ENCODE results near the gene ACTL10.

Gene ACTL10

DNA sequence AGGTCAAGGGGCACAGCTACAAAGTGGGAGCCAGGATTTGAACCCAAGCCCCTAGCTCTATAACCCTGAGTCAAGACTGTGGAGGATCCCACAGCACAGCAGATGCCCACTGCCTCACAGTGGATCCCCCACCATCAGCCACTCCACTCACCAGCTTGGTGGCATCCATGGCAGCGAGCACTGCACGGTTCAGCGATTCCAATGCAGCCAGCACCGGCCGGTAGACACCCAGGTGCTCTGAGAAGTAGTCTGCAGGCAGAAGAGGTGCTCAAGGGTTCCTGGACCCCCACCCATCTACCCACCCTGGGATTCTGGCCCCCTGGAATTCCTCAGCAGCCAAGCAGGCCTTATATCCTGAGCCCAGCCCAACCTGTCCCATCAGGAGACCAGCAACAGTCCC lies 2.5 kb downstream of the ACTL10 start:
- H3K4me3 ChIP-seq (ENCODE audit: low read depth, low read length) = no peak overlapping the region

DNA sequence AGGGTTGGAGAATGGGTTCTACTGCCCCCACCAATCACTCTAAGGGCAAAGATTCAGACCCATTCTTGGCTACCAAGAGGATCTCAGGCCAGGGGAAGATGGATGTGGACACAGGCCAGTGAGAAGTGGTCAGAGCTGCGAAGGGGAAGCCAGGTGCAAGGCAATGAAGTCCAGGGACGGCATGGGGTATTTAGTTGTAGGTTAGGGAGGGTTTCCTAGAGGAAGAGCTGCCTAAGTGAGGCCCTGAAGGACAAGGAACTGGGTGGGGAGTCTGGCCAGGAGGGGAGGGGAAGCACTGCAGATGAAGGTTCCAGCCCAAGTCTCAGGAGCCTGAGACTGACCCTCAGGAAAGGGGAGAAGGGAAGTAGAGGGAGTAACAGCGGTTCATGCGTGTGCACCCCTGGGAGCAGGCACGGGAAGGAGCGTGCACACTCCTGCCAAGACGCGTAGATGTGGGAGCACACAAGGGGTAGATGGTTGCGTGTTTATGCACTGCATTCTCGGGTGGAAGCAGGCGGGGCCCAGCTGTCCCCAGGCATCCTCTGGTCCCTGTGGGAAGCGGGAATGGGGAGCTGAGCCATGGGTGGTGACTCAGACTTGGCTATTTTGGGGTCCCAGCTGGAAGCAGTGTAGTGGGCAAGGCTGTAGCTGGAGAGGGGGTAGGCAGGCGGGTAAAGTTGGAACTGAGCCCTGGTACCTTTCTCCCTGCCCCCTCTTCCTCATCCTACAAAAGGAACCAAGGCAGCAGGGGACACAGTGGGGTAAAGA lies 3.3 kb downstream of the ACTL10 start:
- no peak for TF ChIP-seq POLR2A (IDR thresholded peaks at IDR 0.05; ENCODE audit: extremely low read depth, insufficient read length)
- H3K4me3 ChIP-seq (ENCODE audit: low read depth, low read length) = no peak overlapping the region
- no peak for DNase-seq (ENCODE audit: low read depth)

More for the DNA sequence above, 2.5 kb downstream of the ACTL10 start:
- TF ChIP-seq MYC (IDR thresholded peaks at IDR 0.05; ENCODE audit: low read depth, low read length) = no peak
- TF ChIP-seq, protein P1, sequence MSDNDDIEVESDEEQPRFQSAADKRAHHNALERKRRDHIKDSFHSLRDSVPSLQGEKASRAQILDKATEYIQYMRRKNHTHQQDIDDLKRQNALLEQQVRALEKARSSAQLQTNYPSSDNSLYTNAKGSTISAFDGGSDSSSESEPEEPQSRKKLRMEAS (IDR thresholded peaks at IDR 0.05; ENCODE audit: low read depth, low read length) = no peak
- TF ChIP-seq POLR2A (IDR thresholded peaks at IDR 0.05; ENCODE audit: extremely low read depth, insufficient read length) = no peak
- TF ChIP-seq, protein P2, sequence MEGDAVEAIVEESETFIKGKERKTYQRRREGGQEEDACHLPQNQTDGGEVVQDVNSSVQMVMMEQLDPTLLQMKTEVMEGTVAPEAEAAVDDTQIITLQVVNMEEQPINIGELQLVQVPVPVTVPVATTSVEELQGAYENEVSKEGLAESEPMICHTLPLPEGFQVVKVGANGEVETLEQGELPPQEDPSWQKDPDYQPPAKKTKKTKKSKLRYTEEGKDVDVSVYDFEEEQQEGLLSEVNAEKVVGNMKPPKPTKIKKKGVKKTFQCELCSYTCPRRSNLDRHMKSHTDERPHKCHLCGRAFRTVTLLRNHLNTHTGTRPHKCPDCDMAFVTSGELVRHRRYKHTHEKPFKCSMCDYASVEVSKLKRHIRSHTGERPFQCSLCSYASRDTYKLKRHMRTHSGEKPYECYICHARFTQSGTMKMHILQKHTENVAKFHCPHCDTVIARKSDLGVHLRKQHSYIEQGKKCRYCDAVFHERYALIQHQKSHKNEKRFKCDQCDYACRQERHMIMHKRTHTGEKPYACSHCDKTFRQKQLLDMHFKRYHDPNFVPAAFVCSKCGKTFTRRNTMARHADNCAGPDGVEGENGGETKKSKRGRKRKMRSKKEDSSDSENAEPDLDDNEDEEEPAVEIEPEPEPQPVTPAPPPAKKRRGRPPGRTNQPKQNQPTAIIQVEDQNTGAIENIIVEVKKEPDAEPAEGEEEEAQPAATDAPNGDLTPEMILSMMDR (IDR thresholded peaks at IDR 0.05; ENCODE audit: low read depth, low read length) = no peak
- DNase-seq (ENCODE audit: low read depth) = no peak

DNA sequence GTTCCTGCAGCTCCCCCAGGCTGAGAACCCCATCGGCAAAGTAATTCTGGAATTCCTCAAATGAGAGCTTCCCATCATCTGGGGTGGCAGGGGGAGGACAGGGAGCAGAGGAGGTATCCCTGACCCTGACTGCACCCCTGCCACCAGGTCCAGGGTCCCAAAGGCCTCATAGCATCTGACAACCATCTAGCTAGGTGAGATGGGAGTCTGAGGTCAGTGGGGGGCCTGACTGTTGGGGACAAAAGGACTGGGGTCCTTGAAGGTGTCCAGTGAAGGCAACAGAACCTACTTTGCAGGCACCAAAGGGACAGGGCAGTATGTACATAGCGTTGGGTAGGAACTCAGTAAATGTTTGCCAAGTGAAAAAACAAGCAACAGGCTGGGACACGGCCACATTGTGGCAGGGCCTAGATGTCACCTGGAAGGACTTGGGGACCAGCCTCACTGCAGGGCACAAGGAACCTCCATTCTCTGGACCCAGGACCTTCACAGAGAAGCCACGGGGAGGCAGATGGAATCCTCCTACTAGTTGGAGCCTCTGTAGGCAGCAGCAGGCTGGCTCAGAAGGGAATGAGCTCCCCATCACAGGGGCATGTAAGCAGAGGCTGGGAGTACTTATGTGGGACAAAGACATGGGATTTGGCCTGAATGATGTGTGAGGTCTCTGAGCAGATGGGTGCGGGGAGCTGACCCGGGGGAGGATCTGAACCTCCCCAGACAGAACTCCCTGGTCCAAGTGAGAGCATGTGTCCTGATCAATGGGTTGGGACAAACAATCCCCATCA lies 4.2 kb downstream of the ACTL10 start:
- DNase-seq (ENCODE audit: low read depth) = no peak
- H3K4me3 ChIP-seq (ENCODE audit: low read depth, low read length) = no peak overlapping the region
- TF ChIP-seq, protein P2 (IDR thresholded peaks at IDR 0.05; ENCODE audit: low read depth, low read length) = no peak
- TF ChIP-seq POLR2A (IDR thresholded peaks at IDR 0.05; ENCODE audit: extremely low read depth, insufficient read length) (no peak), MYC (IDR thresholded peaks at IDR 0.05; ENCODE audit: low read depth, low read length) (no peak)
- TF ChIP-seq, protein P1 (IDR thresholded peaks at IDR 0.05; ENCODE audit: low read depth, low read length) = no peak

DNA sequence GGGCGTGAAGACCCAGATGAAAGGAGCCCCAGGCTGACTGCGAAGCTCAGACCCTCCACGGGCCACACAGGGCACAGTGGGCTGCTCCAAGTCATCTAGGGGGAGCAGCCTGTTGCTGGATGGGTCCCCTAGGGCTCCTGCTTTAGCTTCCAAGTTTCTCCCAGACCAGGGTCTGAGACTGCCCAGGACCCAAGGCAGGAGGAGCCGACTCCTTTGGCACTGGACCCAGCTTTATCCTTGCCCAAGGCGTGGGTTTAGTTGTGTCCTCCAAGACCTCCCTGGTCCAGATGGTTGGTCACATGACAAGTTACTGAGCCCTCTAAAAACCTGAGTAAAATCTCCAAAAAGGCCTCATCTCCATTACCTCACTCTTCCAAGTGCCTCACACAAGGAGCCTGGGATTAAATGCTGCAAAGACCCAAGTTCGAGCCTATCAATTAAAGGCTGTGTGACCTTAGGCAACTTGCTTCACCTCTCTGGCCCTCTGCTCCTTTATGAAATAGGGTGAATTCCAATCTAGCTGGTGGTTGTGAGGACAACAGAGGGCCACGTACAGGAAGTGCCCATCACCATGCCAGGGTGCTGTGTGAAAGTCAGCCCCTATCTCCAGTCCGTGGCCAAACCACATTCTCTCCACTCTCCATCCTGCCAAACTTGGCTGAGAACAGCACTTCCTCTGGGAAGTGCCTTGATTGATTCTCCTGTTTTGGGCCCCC lies 5.0 kb downstream of the ACTL10 start:
- H3K4me3 ChIP-seq (ENCODE audit: low read depth, low read length) = no peak overlapping the region
- DNase-seq (ENCODE audit: low read depth) = no peak
- TF ChIP-seq, protein P2 (IDR thresholded peaks at IDR 0.05; ENCODE audit: low read depth, low read length) = no peak
- TF ChIP-seq, protein P1 (IDR thresholded peaks at IDR 0.05; ENCODE audit: low read depth, low read length) = no peak
- TF ChIP-seq POLR2A (IDR thresholded peaks at IDR 0.05; ENCODE audit: extremely low read depth, insufficient read length) (no peak), MYC (IDR thresholded peaks at IDR 0.05; ENCODE audit: low read depth, low read length) (no peak)

DNA sequence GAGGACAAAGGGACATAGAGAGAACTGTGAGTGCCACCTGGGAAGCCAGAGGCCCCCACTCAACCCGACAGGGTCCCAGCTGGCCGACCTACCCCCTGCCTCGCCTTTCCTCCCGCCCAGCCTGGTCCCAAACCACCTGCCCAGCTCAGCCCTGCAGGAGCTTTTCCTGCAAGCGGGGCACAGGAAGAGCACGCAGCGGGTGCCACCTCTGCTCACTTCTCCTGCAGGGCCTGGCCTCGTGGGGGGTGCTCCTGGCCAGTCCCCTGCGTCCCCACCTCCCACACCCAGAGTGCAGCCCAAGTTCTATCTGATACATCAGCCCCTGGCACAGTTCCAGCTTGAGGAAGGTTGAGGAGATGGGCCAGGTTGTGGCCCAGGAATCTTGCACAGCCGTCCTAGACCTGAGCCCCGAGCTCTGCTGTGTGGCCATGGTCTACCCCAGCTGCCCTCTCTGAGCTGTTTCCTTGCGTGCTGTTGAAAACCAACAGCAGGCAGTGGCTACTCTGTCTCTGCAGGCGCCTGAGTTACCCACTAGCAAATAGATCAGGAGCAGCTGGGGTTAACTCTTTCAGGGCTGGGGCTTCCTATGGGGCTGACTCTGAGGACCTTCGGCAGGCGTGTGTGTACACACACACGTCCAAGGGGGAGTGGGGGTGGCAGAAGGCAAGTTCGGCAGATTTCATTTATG lies 5.8 kb downstream of the ACTL10 start:
- TF ChIP-seq POLR2A (IDR thresholded peaks at IDR 0.05; ENCODE audit: extremely low read depth, insufficient read length) = no peak
- H3K4me3 ChIP-seq (ENCODE audit: low read depth, low read length) = no peak overlapping the region
- no peak for DNase-seq (ENCODE audit: low read depth)

DNA sequence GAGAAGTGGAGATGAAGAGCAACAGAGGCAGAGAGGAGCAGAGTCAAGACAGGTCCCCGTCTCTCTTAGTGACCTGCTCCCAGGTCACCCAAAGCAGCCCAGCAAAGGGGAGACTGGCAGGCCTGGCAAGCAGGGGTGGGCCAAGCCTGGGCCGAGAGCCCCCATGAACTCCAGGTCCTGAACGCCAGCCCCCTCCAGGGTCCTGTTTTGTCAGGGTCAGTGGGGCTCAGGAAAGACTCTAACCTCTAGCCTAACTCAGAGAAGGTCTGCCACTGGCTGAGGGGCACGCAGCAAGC lies 6.3 kb downstream of the ACTL10 start:
- TF ChIP-seq POLR2A (IDR thresholded peaks at IDR 0.05; ENCODE audit: extremely low read depth, insufficient read length) (no peak), MYC (IDR thresholded peaks at IDR 0.05; ENCODE audit: low read depth, low read length) (no peak)
- TF ChIP-seq, protein P2 (IDR thresholded peaks at IDR 0.05; ENCODE audit: low read depth, low read length) = no peak
- peak overlapping the region; percentile 74 for H3K4me3 ChIP-seq (ENCODE audit: low read depth, low read length)
- DNase-seq (ENCODE audit: low read depth) = no peak

Data from NB4 (cell line).